GM06990 (cell line): ENCODE results near the gene IGFALS.
A peak's percentile ranks its signal among the peaks of the same experiment; 100 is the strongest.

Experiments
- DNase-seq: peaks from one replicate; pipeline ENCODE4 v3.0.0-alpha.2; 2011; ENCODE audit not compliant: insufficient read length; ENCODE audit errors: extremely low read depth
- H3K27me3 ChIP-seq: replicated peaks from 2 replicates; pipeline ENCODE4 v1.6.0; 2011; ENCODE audit warnings: low read length; ENCODE audit not compliant: control insufficient read depth, insufficient read depth
- H3K36me3 ChIP-seq: 2 replicates; pipeline ENCODE4 v1.5.1; 2011; ENCODE audit warnings: low read length; ENCODE audit not compliant: control insufficient read depth, insufficient read depth
- H3K4me3 ChIP-seq: replicated peaks from 2 replicates; pipeline ENCODE4 v1.5.1; 2011; ENCODE audit warnings: low read depth, mild to moderate bottlenecking, control low read depth, low read length
- TF ChIP-seq, protein P1 (sequence below): IDR thresholded peaks from 2 replicates; pipeline ENCODE4 v1.5.1; 2011; ENCODE audit warnings: low read length, control low read depth, mild to moderate bottlenecking, inconsistent platforms; ENCODE audit not compliant: insufficient read depth, poor library complexity, severe bottlenecking

The IGFALS gene

DNA sequence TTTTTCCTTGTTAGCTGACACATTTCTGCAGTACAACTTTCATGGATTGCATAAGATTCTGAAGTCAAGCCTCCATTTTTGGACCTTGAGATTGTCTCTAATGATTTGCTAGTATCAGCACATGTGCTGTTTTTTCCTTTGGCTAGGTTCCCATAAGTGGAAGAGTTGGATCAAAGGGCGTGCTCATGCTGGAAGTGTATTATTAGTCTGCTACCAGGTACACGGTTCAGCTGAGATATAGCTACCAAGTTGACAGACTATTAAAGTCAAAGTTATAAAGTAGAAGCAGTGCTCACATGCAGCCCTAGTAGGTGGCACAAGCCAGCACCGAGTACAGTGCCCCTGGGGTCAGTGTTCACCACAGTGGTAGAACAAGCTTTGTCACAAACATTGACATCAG lies 36.7 kb upstream of the IGFALS start:
- TF ChIP-seq, protein P1, sequence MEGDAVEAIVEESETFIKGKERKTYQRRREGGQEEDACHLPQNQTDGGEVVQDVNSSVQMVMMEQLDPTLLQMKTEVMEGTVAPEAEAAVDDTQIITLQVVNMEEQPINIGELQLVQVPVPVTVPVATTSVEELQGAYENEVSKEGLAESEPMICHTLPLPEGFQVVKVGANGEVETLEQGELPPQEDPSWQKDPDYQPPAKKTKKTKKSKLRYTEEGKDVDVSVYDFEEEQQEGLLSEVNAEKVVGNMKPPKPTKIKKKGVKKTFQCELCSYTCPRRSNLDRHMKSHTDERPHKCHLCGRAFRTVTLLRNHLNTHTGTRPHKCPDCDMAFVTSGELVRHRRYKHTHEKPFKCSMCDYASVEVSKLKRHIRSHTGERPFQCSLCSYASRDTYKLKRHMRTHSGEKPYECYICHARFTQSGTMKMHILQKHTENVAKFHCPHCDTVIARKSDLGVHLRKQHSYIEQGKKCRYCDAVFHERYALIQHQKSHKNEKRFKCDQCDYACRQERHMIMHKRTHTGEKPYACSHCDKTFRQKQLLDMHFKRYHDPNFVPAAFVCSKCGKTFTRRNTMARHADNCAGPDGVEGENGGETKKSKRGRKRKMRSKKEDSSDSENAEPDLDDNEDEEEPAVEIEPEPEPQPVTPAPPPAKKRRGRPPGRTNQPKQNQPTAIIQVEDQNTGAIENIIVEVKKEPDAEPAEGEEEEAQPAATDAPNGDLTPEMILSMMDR = no peak
- H3K4me3 ChIP-seq = no peak overlapping the region

DNA sequence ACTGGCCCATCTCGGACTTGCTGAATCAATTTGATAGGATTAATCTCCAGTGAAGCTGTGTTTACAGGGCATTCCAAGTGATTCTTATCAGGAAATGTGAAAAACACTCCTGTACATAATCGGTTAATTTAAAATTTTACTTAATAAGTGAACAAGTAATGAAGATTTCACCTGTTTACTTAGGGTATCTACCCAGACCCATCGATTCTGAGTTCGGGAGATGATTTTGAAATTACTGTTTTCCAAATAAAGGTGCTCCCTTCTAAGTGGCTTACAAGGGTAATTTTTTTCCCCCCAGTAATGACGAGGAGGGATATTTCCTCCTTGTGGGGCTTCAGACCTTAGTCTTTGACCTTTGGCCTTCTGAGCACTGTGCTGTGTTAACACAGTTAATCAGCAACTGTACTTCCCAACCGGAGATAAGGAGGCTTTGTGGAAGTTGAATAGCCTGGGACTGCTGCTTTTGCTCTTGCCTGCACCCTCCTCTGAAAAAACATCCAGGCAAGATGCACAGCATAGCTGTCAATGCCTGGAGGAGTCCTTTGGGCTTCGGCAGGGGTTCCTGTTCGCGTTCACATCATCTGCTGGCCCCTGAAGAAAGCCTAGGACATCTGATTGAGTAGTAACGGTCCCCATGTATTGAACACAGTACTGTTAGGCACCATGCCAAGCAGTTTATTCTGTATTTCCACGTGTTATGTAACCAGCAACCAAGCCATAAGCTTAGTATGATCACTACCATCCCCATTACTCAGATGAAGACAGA lies 35.3 kb upstream of the IGFALS start:
- Histone ChIP-seq H3K4me3 (no peak overlapping the region), H3K36me3 (no peaks in the 10 kb centered on the region; the same call in 1 of the 2 replicates)

More for the DNA sequence above, 36.7 kb upstream of the IGFALS start:
- Histone ChIP-seq H3K36me3 (no peaks in the 10 kb centered on the region; the same call in 1 of the 2 replicates), H3K27me3 (no peaks in the 10 kb centered on the region)
- no peak for DNase-seq

DNA sequence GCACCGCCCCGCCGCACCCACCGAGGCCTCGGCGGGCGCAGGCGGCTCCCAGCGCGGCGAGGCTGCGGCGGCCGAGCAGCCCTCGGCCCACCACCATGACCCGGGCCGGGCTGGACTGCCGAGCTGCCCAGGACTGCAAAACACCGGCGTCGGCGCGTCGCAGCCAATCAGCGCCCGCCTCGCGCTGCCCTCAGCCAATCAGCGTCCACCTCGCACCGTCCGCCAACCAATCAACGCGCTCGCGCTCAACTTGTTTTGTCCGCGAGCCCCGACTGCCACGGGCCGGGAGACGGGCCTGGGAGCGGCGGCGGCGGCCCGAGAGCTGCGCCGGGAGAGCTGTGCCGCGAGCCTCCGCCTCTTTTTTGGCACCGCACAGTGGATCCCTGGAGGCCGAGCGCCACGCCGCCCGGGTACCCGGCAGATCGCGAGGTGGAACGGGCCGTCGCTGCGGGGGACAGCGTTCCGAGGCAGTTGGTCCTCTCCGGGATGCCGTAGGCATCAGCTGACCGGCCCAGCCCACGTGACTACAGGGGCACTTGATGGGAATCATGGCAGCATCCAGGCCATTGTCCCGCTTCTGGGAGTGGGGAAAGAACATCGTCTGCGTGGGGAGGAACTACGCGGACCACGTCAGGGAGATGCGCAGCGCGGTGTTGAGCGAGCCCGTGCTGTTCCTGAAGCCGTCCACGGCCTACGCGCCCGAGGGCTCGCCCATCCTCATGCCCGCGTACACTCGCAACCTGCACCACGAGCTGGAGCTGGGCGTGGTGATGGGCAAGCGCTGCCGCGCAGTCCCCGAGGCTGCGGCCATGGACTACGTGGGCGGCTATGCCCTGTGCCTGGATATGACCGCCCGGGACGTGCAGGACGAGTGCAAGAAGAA lies 33.4 kb upstream of the IGFALS start, which contains the start of the genes FAHD1 and HAGH:
TSS of gene FAHD1 (plus strand) at position 516 of the 883 bp plus-strand sequence. CDS start at position 549, 33 bp downstream.
TSS of gene HAGH (minus strand) at position 135 of the 883 bp plus-strand sequence. CDS start at position 97, 38 bp downstream.
- Histone ChIP-seq H3K4me3 (peak within 1 kb of the TSS; percentile 87), H3K27me3 (no peaks in the 10 kb centered on the region), H3K36me3 (peaks cover 3% of the 10 kb centered on the region)
- TF ChIP-seq, protein P1 = no peak
- DNase-seq = peak; percentile 99

More for the DNA sequence above, 35.3 kb upstream of the IGFALS start:
- DNase-seq = no peak
- TF ChIP-seq, protein P1 = no peak
- no peaks in the 10 kb centered on the region for H3K27me3 ChIP-seq

DNA sequence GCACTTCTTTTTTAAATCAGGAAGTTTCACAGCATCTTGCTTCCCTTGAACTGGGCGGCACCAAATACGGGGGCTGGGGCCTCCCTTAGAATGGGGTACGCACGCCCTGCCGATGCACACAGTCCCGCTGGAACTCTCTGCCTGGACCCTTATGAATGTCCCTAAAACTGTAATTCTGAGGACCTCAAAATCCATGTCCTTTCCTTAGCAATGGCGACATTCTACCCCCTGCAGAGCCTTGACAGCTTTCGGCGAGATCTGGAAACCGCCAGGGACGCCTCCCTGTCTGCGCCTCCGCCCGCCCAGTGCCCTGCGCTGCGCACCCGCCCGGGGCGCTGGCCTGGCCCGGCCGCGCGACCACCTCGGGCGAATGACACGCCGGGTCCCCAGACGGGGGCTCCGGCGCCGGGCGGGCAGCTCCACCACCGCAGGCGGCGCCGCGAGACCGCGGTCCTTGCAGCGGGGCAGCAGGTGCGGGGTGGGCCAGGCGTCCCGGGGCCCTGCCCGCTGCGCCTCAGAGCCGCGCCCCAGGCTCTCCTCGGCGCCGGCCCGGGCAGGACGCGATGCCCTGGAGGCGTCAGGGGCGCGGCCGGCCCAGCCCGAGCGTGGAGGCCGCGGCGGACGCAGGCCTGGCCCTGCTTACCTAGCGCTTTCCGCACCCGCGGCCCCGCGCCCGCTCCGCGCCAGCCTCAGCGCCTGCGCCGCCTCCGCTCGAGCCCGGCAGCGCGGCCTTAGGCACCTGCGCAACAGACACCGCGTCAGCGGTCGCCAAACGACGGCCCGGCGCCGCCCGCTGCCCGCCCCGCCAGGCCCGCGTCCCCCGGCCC lies 32.6 kb upstream of the IGFALS start:
- DNase-seq = peak; percentile 82
- no peaks in the 10 kb centered on the region for H3K27me3 ChIP-seq
- peaks cover 3% of the 10 kb centered on the region; the same call in 1 of the 2 replicates for H3K36me3 ChIP-seq
- TF ChIP-seq, protein P1 = no peak
- peak overlapping the region; percentile 87 for H3K4me3 ChIP-seq

DNA sequence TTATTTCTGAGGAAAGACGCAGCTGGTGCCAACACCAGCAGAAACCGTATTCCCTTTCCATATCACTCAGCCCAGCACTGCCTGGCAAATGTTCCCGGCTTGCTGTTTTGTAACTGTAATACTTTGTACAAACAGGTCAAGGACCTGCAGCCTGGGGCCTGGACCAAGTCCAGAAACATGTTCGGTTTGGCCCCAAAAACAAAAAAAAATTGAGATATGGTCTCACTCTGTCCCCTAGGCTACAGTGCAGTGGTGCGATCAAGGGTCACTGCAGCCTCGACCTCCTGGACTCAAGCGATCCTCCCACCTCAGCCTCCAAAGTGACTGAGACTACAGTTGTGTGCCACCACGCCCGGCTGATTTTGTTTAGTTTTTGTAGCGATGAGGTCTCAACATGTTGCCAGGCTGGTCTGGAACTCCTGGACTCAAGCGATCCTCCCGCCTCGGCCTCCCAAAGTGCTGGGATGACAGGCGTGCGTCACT lies 31.9 kb upstream of the IGFALS start:
- H3K4me3 ChIP-seq = peak overlapping the region; percentile 87
- TF ChIP-seq, protein P1 = no peak
- H3K36me3 ChIP-seq = peaks cover 3% of the 10 kb centered on the region; the same call in 1 of the 2 replicates
- H3K27me3 ChIP-seq = no peaks in the 10 kb centered on the region
- DNase-seq = no peak
